Peyer's patch (tissue), 4 donors: ENCODE results near the gene RPL18. TPM values are rescaled to one million over a fixed set of nuclear protein-coding genes. Genes with fewer than 3 reads are reported as not detected.

ENCODE experiments used
- DNase-seq, 3 donors: peaks; one replicate each; pipeline ENCODE4 v3.0.0-alpha.2; 2017 to 2019
- H3K27ac ChIP-seq, 4 donors: fragments of 200-600 bp; sonication (generic); one replicate each; pipeline ENCODE4 v1.5.1; 2016 to 2019
- H3K27me3 ChIP-seq, 2 donors: fragments of 200-600 bp; sonication (generic); one replicate each; pipeline ENCODE4 v1.5.1; 2019
- H3K36me3 ChIP-seq, 3 donors: fragments of 200-600 bp; sonication (generic); one replicate each; pipeline ENCODE4 v1.5.1; 2016 to 2019
- H3K4me1 ChIP-seq, 4 donors: fragments of 200-600 bp; sonication (generic); one replicate each; pipeline ENCODE4 v1.5.1; 2016 to 2019
- H3K4me3 ChIP-seq, 4 donors: fragments of 200-600 bp; sonication (generic); 1 replicate in 3 of 4; 2 replicates in 1 of 4; pipeline ENCODE4 v1.5.1; 2016 to 2019; ENCODE audit warnings: mild to moderate bottlenecking in 1 of 4
- H3K9me3 ChIP-seq, 4 donors: fragments of 200-600 bp; sonication (generic); one replicate each; pipeline ENCODE4 v1.5.1; 2016 to 2019; ENCODE audit warnings: mild to moderate bottlenecking in 1 of 4
- CTCF ChIP-seq, 6 experiments: fragments of 450-650 bp in 4 of 6; fragments of 200-600 bp in 2 of 6; sonication (generic) in 1 of 6; IDR thresholded peaks; one replicate each; pipeline ENCODE4 v1.5.1; 2017 to 2019; ENCODE audit warnings: antibody characterized with exemption in 6 of 6, mild to moderate bottlenecking in 3 of 6, moderate library complexity in 1 of 6
- POLR2A ChIP-seq, 2 donors: fragments of 450-650 bp; IDR thresholded peaks; one replicate each; pipeline ENCODE4 v1.5.1; 2017; ENCODE audit warnings: antibody characterized with exemption in 2 of 2, mild to moderate bottlenecking in 2 of 2, moderate library complexity in 2 of 2
- total RNA-seq, 4 donors: library from RNA; depleted of rRNA; stranded (reverse); fragments of >200 nt; gene quantifications; one replicate each; pipeline ENCODE4 v1.1.0, GENCODE V29; 2016

The RPL18 gene
- total RNA-seq, 4 donors from 2014 or later, result 1,077 to 1,595 (median 1,505) TPM

- no peak for TF ChIP-seq CTCF (IDR thresholded peaks at IDR 0.05)
- TF ChIP-seq POLR2A (IDR thresholded peaks at IDR 0.05), result no peak
- H3K9me3 ChIP-seq, result no peaks in the 10 kb centered on the region
- H3K27ac ChIP-seq, result no peak overlapping the region
- H3K27me3 ChIP-seq, result no peaks in the 10 kb centered on the region
- DNase-seq, result no peak
- no peaks in the 10 kb centered on the region for H3K36me3 ChIP-seq
- peaks cover 0 to 36% (median 1%) of the 10 kb centered on the region in 4 donors for H3K4me1 ChIP-seq
- H3K4me3 ChIP-seq, result no peak overlapping the region
Observed at GRCh38 chr19:48642862-48643261, 23.9 kb upstream of the RPL18 start.

GRCh38 chr19:48641850-48642249 is 22.9 kb upstream of the RPL18 start:
- Histone ChIP-seq H3K4me1 (peaks cover 0 to 36% (median 1%) of the 10 kb centered on the region in 4 donors), H3K9me3 (no peaks in the 10 kb centered on the region), H3K27me3 (no peaks in the 10 kb centered on the region), H3K27ac (no peak overlapping the region), H3K4me3 (no peak overlapping the region), H3K36me3 (no peaks in the 10 kb centered on the region)
- no peak for DNase-seq
- TF ChIP-seq CTCF (IDR thresholded peaks at IDR 0.05), result no peak
- no peak for TF ChIP-seq POLR2A (IDR thresholded peaks at IDR 0.05)

- peak in 2 of 3 donors; percentile 54 to 64 for DNase-seq
- TF ChIP-seq POLR2A (IDR thresholded peaks at IDR 0.05) (no peak), CTCF (IDR thresholded peaks at IDR 0.05) (no peak)
- Histone ChIP-seq H3K27me3 (no peaks in the 10 kb centered on the region), H3K4me1 (peaks cover 0 to 25% (median 6%) of the 10 kb centered on the region in 4 donors), H3K9me3 (no peaks in the 10 kb centered on the region), H3K36me3 (no peaks in the 10 kb centered on the region), H3K27ac (peak overlapping the region in 3 of 4 donors; percentile 28 to 98 (median 96)), H3K4me3 (peak overlapping the region in 2 of 4 donors; percentile 6 to 19)
Observed at GRCh38 chr19:48639483-48640375, 20.8 kb upstream of the RPL18 start.

- Histone ChIP-seq H3K27ac (peak overlapping the region; percentile 96 to 98 (median 96)), H3K4me3 (peak overlapping the region in 3 of 4 donors; percentile 70 to 91 (median 77)), H3K9me3 (no peaks in the 10 kb centered on the region), H3K36me3 (no peaks in the 10 kb centered on the region), H3K27me3 (no peaks in the 10 kb centered on the region), H3K4me1 (peaks cover 2 to 26% (median 11%) of the 10 kb centered on the region in 4 donors)
- DNase-seq, result no peak
- no peak for TF ChIP-seq CTCF (IDR thresholded peaks at IDR 0.05)
- no peak for TF ChIP-seq POLR2A (IDR thresholded peaks at IDR 0.05)
Observed at GRCh38 chr19:48638831-48639381, 19.9 kb upstream of the RPL18 start.

- DNase-seq, result peak; percentile 78 to 94 (median 86)
- Histone ChIP-seq H3K36me3 (no peaks in the 10 kb centered on the region), H3K4me1 (peaks cover 6 to 33% (median 14%) of the 10 kb centered on the region in 4 donors), H3K27me3 (no peaks in the 10 kb centered on the region), H3K4me3 (peak overlapping the region; percentile 70 to 91 (median 78)), H3K27ac (peak overlapping the region; percentile 96 to 98 (median 96)), H3K9me3 (no peaks in the 10 kb centered on the region)
- TF ChIP-seq CTCF (IDR thresholded peaks at IDR 0.05), result no peak
- TF ChIP-seq POLR2A (IDR thresholded peaks at IDR 0.05), result peak; percentile 52 to 70
Observed at GRCh38 chr19:48637948-48638830, 19.2 kb upstream of the RPL18 start.
